SK-N-SH treated with all-trans-retinoic acid at 6 μM for 48 hours (cell line): ENCODE results near the gene STK33.

Experiments used
- ATAC-seq: fragments of 200-7000 bp; cut with Tn5 transposase; 3 replicates; pipeline ENCODE4 v1.9.1; 2020; ENCODE audit warnings: mild to moderate bottlenecking, moderate library complexity
- ARNTL ChIP-seq: fragments of 450-650 bp; formaldehyde crosslinking; IDR thresholded peaks from 2 replicates; pipeline ENCODE4 v1.5.0; 2020; ENCODE audit warnings: low read depth, mild to moderate bottlenecking, moderate library complexity, borderline replicate concordance
- BACH2 ChIP-seq: fragments of 250-450 bp; sonication (Bioruptor Pico); IDR thresholded peaks from 2 replicates; pipeline ENCODE4 v1.9.0; 2021; ENCODE audit warnings: mild to moderate bottlenecking, borderline replicate concordance
- CSDC2 ChIP-seq: fragments of 250-450 bp; sonication (Bioruptor Pico); IDR thresholded peaks from 2 replicates; pipeline ENCODE4 v1.5.0; 2020; ENCODE audit warnings: mild to moderate bottlenecking, moderate library complexity
- CSRNP3 ChIP-seq: fragments of 250-450 bp; sonication (Bioruptor Pico); IDR thresholded peaks from 2 replicates; pipeline ENCODE4 v1.5.1; 2021; ENCODE audit warnings: mild to moderate bottlenecking, moderate library complexity
- ESRRG ChIP-seq: fragments of 250-450 bp; sonication (Bioruptor Pico); IDR thresholded peaks from 2 replicates; pipeline ENCODE4 v1.6.1; 2021; ENCODE audit warnings: mild to moderate bottlenecking
- GLIS3 ChIP-seq: fragments of 250-450 bp; sonication (Bioruptor Pico); IDR thresholded peaks from 2 replicates; pipeline ENCODE4 v1.5.0; 2020; ENCODE audit warnings: mild to moderate bottlenecking, moderate library complexity
- ISL1 ChIP-seq: fragments of 250-450 bp; sonication (Bioruptor Pico); IDR thresholded peaks from 2 replicates; pipeline ENCODE4 v2.1.2; 2022; ENCODE audit warnings: mild to moderate bottlenecking, moderate library complexity
- PPARA ChIP-seq: fragments of 250-450 bp; sonication (Bioruptor Pico); IDR thresholded peaks from 2 replicates; pipeline ENCODE4 v1.5.0; 2020; ENCODE audit warnings: mild to moderate bottlenecking, borderline replicate concordance
- RARB ChIP-seq: fragments of 250-450 bp; sonication (Bioruptor Pico); IDR thresholded peaks from 2 replicates; pipeline ENCODE4 v1.8.0; 2021; ENCODE audit warnings: mild to moderate bottlenecking, moderate library complexity
- SNAI2 ChIP-seq: fragments of 250-450 bp; sonication (Bioruptor Pico); IDR thresholded peaks from 2 replicates; pipeline ENCODE4 v1.5.0; 2020; ENCODE audit warnings: mild to moderate bottlenecking, moderate library complexity
- TCF4 ChIP-seq: fragments of 250-450 bp; sonication (Bioruptor Pico); IDR thresholded peaks from 2 replicates; pipeline ENCODE4 v1.8.0; 2021; ENCODE audit warnings: mild to moderate bottlenecking, moderate library complexity, borderline replicate concordance
- TOX ChIP-seq: fragments of 250-450 bp; sonication (Bioruptor Pico); IDR thresholded peaks from 2 replicates; pipeline ENCODE4 v1.8.0; 2021; ENCODE audit warnings: mild to moderate bottlenecking, moderate library complexity, borderline replicate concordance
- ZFP3 ChIP-seq: fragments of 250-450 bp; sonication (Bioruptor Pico); IDR thresholded peaks from 2 replicates; pipeline ENCODE4 v1.5.0; 2020; ENCODE audit warnings: mild to moderate bottlenecking, moderate library complexity
- ZFP30 ChIP-seq: fragments of 450-650 bp; formaldehyde crosslinking; IDR thresholded peaks from 2 replicates; pipeline ENCODE4 v1.5.0; 2022; ENCODE audit warnings: mild to moderate bottlenecking, moderate library complexity
- ZNF565 ChIP-seq: fragments of 450-650 bp; formaldehyde crosslinking; conservative IDR thresholded peaks from 2 replicates; pipeline ENCODE4 v1.5.0; 2020; ENCODE audit warnings: low read depth, mild to moderate bottlenecking, moderate library complexity
- ZNF70 ChIP-seq: fragments of 450-650 bp; formaldehyde crosslinking; IDR thresholded peaks from 2 replicates; pipeline ENCODE4 v1.5.0; 2020; ENCODE audit warnings: mild to moderate bottlenecking, moderate library complexity
- ZNF8 ChIP-seq: fragments of 450-650 bp; formaldehyde crosslinking; IDR thresholded peaks from 2 replicates; pipeline ENCODE4 v1.5.0; 2020; ENCODE audit warnings: mild to moderate bottlenecking, moderate library complexity
- TF ChIP-seq, protein P1 (sequence below): fragments of 250-450 bp; sonication (Bioruptor Pico); IDR thresholded peaks from 2 replicates; pipeline ENCODE4 v1.8.0; 2020; ENCODE audit warnings: mild to moderate bottlenecking, moderate library complexity, borderline replicate concordance

Gene STK33

GRCh38 chr11:8624698-8625097 is 30.7 kb upstream of the STK33 start:
- no peak for ATAC-seq
- no peak for TF ChIP-seq TOX (CRISPR knock-in tag)
- no peak for TF ChIP-seq CSDC2 (CRISPR knock-in tag)
- TF ChIP-seq TCF4 (CRISPR knock-in tag) = no peak

GRCh38 chr11:8621147-8621546 is 27.1 kb upstream of the STK33 start:
- TF ChIP-seq PPARA (CRISPR knock-in tag) = no peak
- no peak for ATAC-seq

- no peak for ATAC-seq
- TF ChIP-seq RARB (CRISPR knock-in tag) (no peak), ZNF70 (CRISPR knock-in tag) (no peak), CSRNP3 (CRISPR knock-in tag) (no peak), TOX (CRISPR knock-in tag) (no peak), ZNF8 (CRISPR knock-in tag) (no peak), CSDC2 (CRISPR knock-in tag) (no peak), SNAI2 (no peak), BACH2 (CRISPR knock-in tag) (no peak)
- TF ChIP-seq, protein P1, sequence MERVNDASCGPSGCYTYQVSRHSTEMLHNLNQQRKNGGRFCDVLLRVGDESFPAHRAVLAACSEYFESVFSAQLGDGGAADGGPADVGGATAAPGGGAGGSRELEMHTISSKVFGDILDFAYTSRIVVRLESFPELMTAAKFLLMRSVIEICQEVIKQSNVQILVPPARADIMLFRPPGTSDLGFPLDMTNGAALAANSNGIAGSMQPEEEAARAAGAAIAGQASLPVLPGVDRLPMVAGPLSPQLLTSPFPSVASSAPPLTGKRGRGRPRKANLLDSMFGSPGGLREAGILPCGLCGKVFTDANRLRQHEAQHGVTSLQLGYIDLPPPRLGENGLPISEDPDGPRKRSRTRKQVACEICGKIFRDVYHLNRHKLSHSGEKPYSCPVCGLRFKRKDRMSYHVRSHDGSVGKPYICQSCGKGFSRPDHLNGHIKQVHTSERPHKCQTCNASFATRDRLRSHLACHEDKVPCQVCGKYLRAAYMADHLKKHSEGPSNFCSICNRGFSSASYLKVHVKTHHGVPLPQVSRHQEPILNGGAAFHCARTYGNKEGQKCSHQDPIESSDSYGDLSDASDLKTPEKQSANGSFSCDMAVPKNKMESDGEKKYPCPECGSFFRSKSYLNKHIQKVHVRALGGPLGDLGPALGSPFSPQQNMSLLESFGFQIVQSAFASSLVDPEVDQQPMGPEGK (CRISPR knock-in tag) = no peak
Measured at GRCh38 chr11:8617063-8617462, 23.0 kb upstream of the STK33 start.

DNA sequence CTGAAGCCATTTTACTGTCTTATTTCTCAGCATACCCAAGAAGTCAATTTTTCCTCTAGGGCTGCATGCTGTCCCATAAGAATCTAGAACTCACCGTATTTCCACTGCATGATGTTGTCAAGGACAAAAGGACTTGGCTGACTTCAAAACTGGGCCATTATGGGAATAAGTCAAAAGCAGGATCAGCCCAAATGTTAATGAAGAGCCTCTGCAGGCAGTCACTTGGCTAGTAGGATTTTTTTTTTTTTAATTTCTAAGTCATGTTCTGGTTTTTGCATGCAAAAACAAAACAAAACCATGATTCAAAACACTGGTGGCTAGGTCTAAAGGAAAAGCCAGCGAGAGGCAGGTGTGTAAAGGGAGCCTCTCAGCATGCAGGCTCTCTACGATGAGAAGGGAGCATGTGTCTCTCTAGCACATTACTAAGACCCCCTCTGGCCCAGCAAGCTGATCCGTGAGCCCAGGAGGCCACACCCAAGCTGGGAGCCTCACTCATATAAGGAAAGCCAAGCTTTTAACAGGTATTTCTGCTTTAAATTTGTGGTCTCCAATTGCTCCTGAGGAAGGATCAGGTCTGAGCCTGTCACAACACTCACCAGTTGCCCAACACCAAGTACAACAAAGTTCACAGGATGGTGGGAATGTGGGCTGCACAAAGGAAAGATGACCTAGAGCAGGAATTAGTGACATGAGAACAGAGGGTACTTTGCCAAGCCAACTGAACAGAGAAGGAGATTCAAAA is 21.4 kb upstream of the STK33 start:
- TF ChIP-seq ISL1 (CRISPR knock-in tag) (no peak), ZNF565 (no peak), GLIS3 (no peak), RARB (CRISPR knock-in tag) (no peak), ESRRG (CRISPR knock-in tag) (no peak), ARNTL (CRISPR knock-in tag) (no peak), TOX (CRISPR knock-in tag) (no peak), ZNF70 (CRISPR knock-in tag) (no peak), ZFP30 (no peak), ZFP3 (no peak), CSRNP3 (CRISPR knock-in tag) (no peak), CSDC2 (CRISPR knock-in tag) (no peak)
- ATAC-seq = no peak

DNA sequence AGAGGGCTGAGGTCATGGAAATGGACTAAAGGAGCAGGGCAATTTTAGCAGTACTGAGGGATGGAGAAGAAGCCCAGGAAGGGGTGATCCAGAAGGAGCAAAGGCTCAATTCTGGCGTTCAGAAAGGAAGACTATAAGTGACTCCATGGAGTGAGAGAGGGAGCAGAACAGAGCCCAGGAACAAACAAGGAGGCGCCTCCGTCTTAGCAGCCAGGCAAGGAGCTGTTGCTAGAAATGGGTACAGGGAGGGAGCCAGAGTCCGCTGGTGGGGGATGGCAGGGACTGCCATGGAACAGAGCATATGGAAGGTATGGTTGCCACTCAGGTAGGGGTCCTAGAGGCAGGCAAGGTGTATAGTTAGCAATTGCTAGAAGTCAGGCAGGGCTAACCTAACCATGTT is 20.5 kb upstream of the STK33 start:
- TF ChIP-seq RARB (CRISPR knock-in tag) (no peak), TCF4 (CRISPR knock-in tag) (no peak), ZNF8 (CRISPR knock-in tag) (no peak), GLIS3 (no peak)
- TF ChIP-seq, protein P1 (CRISPR knock-in tag) = no peak
- TF ChIP-seq, all 23 proteins: peak for 0
- ATAC-seq = no peak
